22Rv1 (cell line): ENCODE data around the gene PTGR1.
"Not testable (repeated sequence)": the region's sequence is repeated elsewhere in the genome, so short reads cannot be mapped to it uniquely, and the experiment has no call there.

Experiments used
- H3K27ac ChIP-seq: fragments of 450-650 bp; 2 replicates; pipeline ENCODE4 v1.5.1; 2017
- ZFX ChIP-seq: fragments of 450-650 bp; IDR thresholded peaks from 2 replicates; pipeline ENCODE4 v1.6.1; 2017; ENCODE audit warnings: antibody characterized with exemption, borderline replicate concordance
- TF ChIP-seq, protein P1 (sequence below): fragments of 450-650 bp; IDR thresholded peaks from 2 replicates; pipeline ENCODE4 v1.5.1; 2017; ENCODE audit warnings: mild to moderate bottlenecking

PTGR1 gene

GRCh38 chr9:111566234-111566633 is 33.2 kb downstream of the PTGR1 start:
- TF ChIP-seq, protein P1, sequence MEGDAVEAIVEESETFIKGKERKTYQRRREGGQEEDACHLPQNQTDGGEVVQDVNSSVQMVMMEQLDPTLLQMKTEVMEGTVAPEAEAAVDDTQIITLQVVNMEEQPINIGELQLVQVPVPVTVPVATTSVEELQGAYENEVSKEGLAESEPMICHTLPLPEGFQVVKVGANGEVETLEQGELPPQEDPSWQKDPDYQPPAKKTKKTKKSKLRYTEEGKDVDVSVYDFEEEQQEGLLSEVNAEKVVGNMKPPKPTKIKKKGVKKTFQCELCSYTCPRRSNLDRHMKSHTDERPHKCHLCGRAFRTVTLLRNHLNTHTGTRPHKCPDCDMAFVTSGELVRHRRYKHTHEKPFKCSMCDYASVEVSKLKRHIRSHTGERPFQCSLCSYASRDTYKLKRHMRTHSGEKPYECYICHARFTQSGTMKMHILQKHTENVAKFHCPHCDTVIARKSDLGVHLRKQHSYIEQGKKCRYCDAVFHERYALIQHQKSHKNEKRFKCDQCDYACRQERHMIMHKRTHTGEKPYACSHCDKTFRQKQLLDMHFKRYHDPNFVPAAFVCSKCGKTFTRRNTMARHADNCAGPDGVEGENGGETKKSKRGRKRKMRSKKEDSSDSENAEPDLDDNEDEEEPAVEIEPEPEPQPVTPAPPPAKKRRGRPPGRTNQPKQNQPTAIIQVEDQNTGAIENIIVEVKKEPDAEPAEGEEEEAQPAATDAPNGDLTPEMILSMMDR, result no peak
- no peak for TF ChIP-seq ZFX
- H3K27ac ChIP-seq, result no peak overlapping the region

DNA sequence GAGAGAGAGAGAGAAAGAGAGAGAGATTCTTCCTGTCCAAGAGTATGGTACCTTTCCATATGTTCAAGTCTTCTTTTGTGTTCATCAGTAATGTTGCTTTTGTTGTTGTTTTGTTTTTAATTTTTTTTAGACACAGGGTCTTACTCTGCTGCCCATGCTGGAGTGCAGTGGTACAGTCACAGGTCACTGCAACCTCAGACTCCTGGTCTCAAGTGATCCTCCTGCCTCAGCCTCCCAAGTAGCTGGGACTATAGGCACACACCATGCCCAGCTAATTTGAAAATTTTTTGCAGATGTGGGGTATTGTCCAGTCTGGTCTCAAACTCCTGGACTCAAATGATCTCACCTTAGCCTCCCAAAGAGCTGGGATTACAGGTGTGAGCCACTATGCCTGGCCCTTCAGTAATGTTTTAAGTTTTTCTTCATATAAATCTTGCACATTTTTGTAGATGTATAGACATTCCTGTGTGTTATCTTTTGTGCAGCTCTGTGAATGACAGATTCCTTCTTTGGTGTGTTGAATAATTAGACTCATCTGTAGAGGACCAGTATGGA is 38.2 kb downstream of the PTGR1 start:
- TF ChIP-seq, protein P1, result no peak
- no peak for TF ChIP-seq ZFX
- H3K27ac ChIP-seq, result no peak overlapping the region

DNA sequence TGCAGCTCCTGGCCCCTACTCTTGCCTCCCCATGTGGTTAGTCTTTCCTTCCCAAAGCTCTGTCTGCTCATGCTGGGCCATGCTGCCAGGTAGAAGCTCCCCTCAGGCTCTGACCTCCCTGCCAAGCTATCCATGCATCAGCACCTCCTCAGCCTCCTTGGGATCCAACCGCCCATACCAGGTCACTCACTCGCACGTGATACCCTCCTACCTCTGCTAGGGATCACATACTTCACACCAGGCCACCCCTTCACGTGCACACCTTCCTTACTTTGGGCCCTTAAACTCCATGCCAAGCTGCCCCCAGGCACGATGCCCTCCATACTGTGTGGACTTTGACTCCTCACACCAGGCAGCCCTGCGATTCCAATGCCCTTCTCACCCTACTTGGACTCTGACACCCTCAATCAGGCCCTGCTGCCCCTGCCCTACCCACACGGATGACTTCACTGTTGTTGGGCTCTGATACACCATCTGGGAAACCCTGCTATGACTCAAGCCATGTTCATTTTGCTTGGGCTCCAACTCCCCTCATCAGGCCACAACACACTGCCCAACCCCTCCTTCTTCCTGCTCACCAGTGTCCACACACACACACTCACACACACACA is 40.3 kb downstream of the PTGR1 start:
- H3K27ac ChIP-seq, result no peak overlapping the region
- TF ChIP-seq, protein P1, result no peak
- no peak for TF ChIP-seq ZFX

GRCh38 chr9:111555425-111555824 is 44.0 kb downstream of the PTGR1 start:
- H3K27ac ChIP-seq, result not testable (repeated sequence)

- TF ChIP-seq ZFX, result no peak
- TF ChIP-seq, protein P1, result no peak
These were observed 50.8 kb downstream of the PTGR1 start for GRCh38 chr9:111548623-111549022.

DNA sequence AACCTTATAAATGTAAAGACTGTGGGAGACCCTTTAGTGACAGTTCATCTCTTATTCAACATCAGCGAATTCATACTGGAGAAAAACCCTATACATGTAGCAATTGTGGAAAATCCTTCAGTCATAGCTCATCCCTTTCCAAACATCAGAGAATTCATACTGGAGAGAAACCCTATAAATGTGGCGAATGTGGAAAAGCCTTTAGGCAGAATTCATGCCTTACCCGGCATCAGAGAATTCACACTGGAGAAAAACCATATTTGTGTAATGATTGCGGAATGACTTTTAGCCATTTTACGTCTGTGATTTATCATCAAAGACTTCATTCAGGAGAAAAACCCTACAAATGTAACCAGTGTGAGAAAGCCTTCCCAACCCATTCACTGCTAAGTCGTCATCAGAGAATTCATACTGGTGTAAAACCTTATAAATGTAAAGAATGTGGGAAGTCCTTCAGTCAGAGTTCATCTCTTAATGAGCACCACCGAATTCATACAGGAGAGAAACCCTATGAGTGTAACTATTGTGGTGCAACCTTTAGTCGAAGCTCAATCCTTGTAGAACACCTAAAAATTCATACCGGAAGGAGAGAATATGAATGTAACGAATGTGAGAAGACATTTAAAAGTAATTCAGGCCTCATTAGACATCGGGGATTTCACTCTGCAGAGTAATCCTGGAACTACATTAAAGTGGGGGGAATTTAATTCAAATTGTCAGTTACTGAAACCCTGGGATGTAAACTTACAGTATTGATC is 56.8 kb downstream of the PTGR1 start:
- TF ChIP-seq, protein P1, result no peak
- TF ChIP-seq ZFX, result no peak
- no peak overlapping the region for H3K27ac ChIP-seq

More at GRCh38 chr9:111548623-111549022, 50.8 kb downstream of the PTGR1 start:
- H3K27ac ChIP-seq, result no peak overlapping the region

DNA sequence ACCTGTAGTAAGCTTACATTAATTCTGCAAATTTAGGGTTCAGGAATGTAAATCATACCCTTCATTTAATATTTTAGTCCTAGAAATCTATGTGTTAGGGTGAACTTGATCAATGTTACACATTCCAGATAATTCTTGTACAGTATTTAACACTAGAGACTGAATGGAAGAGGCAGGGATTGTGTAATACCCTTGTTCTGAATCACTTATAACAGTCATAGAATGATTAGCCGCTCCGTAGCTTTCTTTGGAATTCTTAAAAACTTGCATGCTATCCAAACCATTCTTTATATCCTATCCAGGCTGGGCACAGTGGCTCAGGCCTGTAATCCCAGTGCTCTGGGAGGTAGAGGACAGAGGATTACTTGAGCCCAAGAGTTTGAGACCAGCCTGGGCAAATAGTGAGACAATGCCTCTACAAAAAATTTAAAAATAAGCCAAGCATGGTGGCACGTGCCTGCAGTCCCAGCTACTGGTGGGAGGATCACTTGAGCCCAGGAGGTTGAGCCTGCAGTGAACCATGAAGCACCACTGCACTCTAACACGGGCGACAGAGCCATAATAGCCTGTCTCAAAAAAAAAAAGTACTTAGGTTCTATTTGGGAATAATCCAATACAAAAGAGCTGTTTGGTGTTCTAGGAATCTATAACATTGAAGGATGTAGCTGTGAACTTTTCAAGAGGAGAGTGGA is 66.2 kb downstream of the PTGR1 start:
- no peak for TF ChIP-seq ZFX
- TF ChIP-seq, protein P1, result no peak
- H3K27ac ChIP-seq, result no peak overlapping the region
